Astrocyte (in vitro differentiated cells and primary cell): Measurements from ENCODE around the gene C1orf216. TPM values are rescaled to one million over a fixed set of nuclear protein-coding genes. Genes with fewer than 3 reads are reported as not detected.
"Not testable (repeated sequence)": the region's sequence is repeated elsewhere in the genome, so short reads cannot be mapped to it uniquely, and the experiment has no call there.

Experiments
- DNase-seq: peaks from one replicate; pipeline ENCODE4 v3.0.0-alpha.2; 2010; ENCODE audit warnings: low read depth
- FAIRE-seq: peaks from 2 replicates; lab custom pipeline; 2011; peaks lifted over from hg19 to GRCh38; lab: Jason Lieb, UNC
- H2AFZ ChIP-seq: 2 replicates; pipeline ENCODE4 v1.6.0; 2012; ENCODE audit warnings: low read depth, low read length, inconsistent platforms
- H3K27ac ChIP-seq: 2 replicates; pipeline ENCODE4 v1.5.1; 2011; ENCODE audit warnings: low read depth, low read length, inconsistent platforms
- H3K27me3 ChIP-seq: 2 replicates; pipeline ENCODE4 v1.6.0; 2011; ENCODE audit warnings: low read length, inconsistent platforms; ENCODE audit not compliant: insufficient read depth
- H3K36me3 ChIP-seq: 2 replicates; pipeline ENCODE4 v1.5.1; 2011; ENCODE audit warnings: low read length, inconsistent platforms; ENCODE audit not compliant: insufficient read depth
- H3K4me1 ChIP-seq: 2 replicates; pipeline ENCODE4 v1.5.1; 2011; ENCODE audit warnings: low read length, inconsistent platforms; ENCODE audit not compliant: insufficient read depth
- H3K4me2 ChIP-seq: 2 replicates; pipeline ENCODE4 v1.6.0; 2012; ENCODE audit warnings: low read length, inconsistent platforms
- H3K4me3 ChIP-seq: 2 replicates; pipeline ENCODE4 v1.5.1; 2011; ENCODE audit warnings: low read depth, mild to moderate bottlenecking, low read length, inconsistent platforms; ENCODE audit not compliant: insufficient read depth
- H3K79me2 ChIP-seq: 2 replicates; pipeline ENCODE4 v1.6.0; 2012; ENCODE audit warnings: mild to moderate bottlenecking, low read length, inconsistent platforms; ENCODE audit not compliant: insufficient read depth
- H3K9ac ChIP-seq: 2 replicates; pipeline ENCODE4 v1.6.0; 2012; ENCODE audit warnings: mild to moderate bottlenecking, low read length, inconsistent platforms
- H3K9me3 ChIP-seq: 2 replicates; pipeline ENCODE4 v1.5.1; 2012; ENCODE audit warnings: low read depth, mild to moderate bottlenecking, low read length, inconsistent platforms; ENCODE audit not compliant: insufficient read depth
- H4K20me1 ChIP-seq: 2 replicates; pipeline ENCODE4 v1.6.0; 2012; ENCODE audit warnings: low read length, inconsistent platforms; ENCODE audit not compliant: insufficient read depth
- H3K27ac Mint-ChIP-seq: one replicate; pipeline ENCODE4 v1.8.0; 2021; ENCODE audit warnings: mild to moderate bottlenecking, mixed read lengths; ENCODE audit not compliant: unreplicated experiment
- H3K27me3 Mint-ChIP-seq: one replicate; pipeline ENCODE4 v1.8.0; 2021; ENCODE audit warnings: low read depth, mixed read lengths; ENCODE audit not compliant: unreplicated experiment
- H3K36me3 Mint-ChIP-seq: one replicate; pipeline ENCODE4 v1.8.0; 2021; ENCODE audit warnings: low read depth, mixed read lengths; ENCODE audit not compliant: unreplicated experiment
- H3K4me1 Mint-ChIP-seq: one replicate; pipeline ENCODE4 v1.8.0; 2021; ENCODE audit warnings: low read depth, mixed read lengths; ENCODE audit not compliant: unreplicated experiment
- H3K4me3 Mint-ChIP-seq: one replicate; pipeline ENCODE4 v1.8.0; 2021; ENCODE audit warnings: mild to moderate bottlenecking, moderate library complexity, mixed read lengths; ENCODE audit not compliant: unreplicated experiment
- H3K9me3 Mint-ChIP-seq: one replicate; pipeline ENCODE4 v1.8.0; 2021; ENCODE audit warnings: mild to moderate bottlenecking, mixed read lengths; ENCODE audit not compliant: unreplicated experiment
- CTCF ChIP-seq: IDR thresholded peaks from 2 replicates; pipeline ENCODE4 v1.5.1; 2011; ENCODE audit warnings: low read depth, mild to moderate bottlenecking, inconsistent platforms, low read length, moderate library complexity; ENCODE audit not compliant: insufficient read depth
- EZH2 ChIP-seq: IDR thresholded peaks from 2 replicates; pipeline ENCODE4 v1.6.1; 2012; ENCODE audit warnings: mild to moderate bottlenecking, low read length, inconsistent platforms; ENCODE audit not compliant: insufficient read depth
- total RNA-seq: library from RNA; stranded (reverse); gene quantifications from 2 replicates; pipeline ENCODE4 v1.2.1, GENCODE V29; 2021

Gene C1orf216
- total RNA-seq, 1 donor from 2014 or later, result 12.5 TPM

GRCh38 chr1:35714921-35715567, 3.6 kb downstream of the C1orf216 start:
- peaks cover 4% of the 10 kb centered on the region for H3K36me3 ChIP-seq
- H3K4me2 ChIP-seq, result peak overlapping the region; percentile 51
- FAIRE-seq (no peak), DNase-seq (no peak)
- Mint-ChIP-seq H3K36me3 (peaks cover 10% of the 10 kb centered on the region), H3K4me1 (peaks cover 16% of the 10 kb centered on the region), H3K27ac (no peak overlapping the region), H3K27me3 (no peaks in the 10 kb centered on the region), H3K4me3 (no peak overlapping the region), H3K9me3 (no peaks in the 10 kb centered on the region)
- H2AFZ ChIP-seq, result no peak overlapping the region
- peaks cover 47% of the 10 kb centered on the region for H3K79me2 ChIP-seq
- H3K27ac ChIP-seq, result no peak overlapping the region
- no peak overlapping the region for H3K9ac ChIP-seq
- H3K4me1 ChIP-seq, result peaks cover 16% of the 10 kb centered on the region
- H3K4me3 ChIP-seq, result no peak overlapping the region
- H3K27me3 ChIP-seq, result no peaks in the 10 kb centered on the region
- no peak for TF ChIP-seq EZH2
- TF ChIP-seq CTCF, result no peak
- H4K20me1 ChIP-seq, result peaks cover 59% of the 10 kb centered on the region
- no peaks in the 10 kb centered on the region for H3K9me3 ChIP-seq

GRCh38 chr1:35711098-35711497, 7.6 kb downstream of the C1orf216 start:
- not testable (repeated sequence) for DNase-seq, H3K27ac ChIP-seq, H3K4me1 ChIP-seq, H3K4me2 ChIP-seq, H3K9me3 Mint-ChIP-seq, H3K4me1 Mint-ChIP-seq, H3K27me3 ChIP-seq, H2AFZ ChIP-seq, H3K9me3 ChIP-seq, H3K27ac Mint-ChIP-seq, H3K4me3 ChIP-seq, H3K4me3 Mint-ChIP-seq, H3K9ac ChIP-seq, H3K36me3 ChIP-seq, FAIRE-seq
- Mint-ChIP-seq H3K27me3 (peaks cover 29% of the 10 kb centered on the region), H3K36me3 (peaks cover 16% of the 10 kb centered on the region)
- Histone ChIP-seq H3K79me2 (peaks cover 24% of the 10 kb centered on the region), H4K20me1 (peaks cover 38% of the 10 kb centered on the region)

- Mint-ChIP-seq H3K27ac (no peak overlapping the region), H3K27me3 (peaks cover 33% of the 10 kb centered on the region), H3K36me3 (peaks cover 11% of the 10 kb centered on the region), H3K4me1 (peaks cover 4% of the 10 kb centered on the region), H3K4me3 (peak overlapping the region; percentile 74), H3K9me3 (peaks cover 4% of the 10 kb centered on the region)
- no peak overlapping the region for H3K9ac ChIP-seq
- DNase-seq (no peak), FAIRE-seq (no peak)
- H3K4me3 ChIP-seq, result no peak overlapping the region
- H3K27ac ChIP-seq, result no peak overlapping the region
- no peaks in the 10 kb centered on the region for H3K4me1 ChIP-seq
- no peak overlapping the region for H2AFZ ChIP-seq
- no peaks in the 10 kb centered on the region for H3K9me3 ChIP-seq
- TF ChIP-seq CTCF (no peak), EZH2 (no peak)
- H4K20me1 ChIP-seq, result peaks cover 17% of the 10 kb centered on the region
- no peak overlapping the region for H3K4me2 ChIP-seq
- H3K27me3 ChIP-seq, result peaks cover 16% of the 10 kb centered on the region
- no peaks in the 10 kb centered on the region for H3K36me3 ChIP-seq
- H3K79me2 ChIP-seq, result peaks cover 3% of the 10 kb centered on the region
Observed at GRCh38 chr1:35708952-35709351, 9.7 kb downstream of the C1orf216 start.
